K562 (cell line): ENCODE data around the gene GEMIN8. TPM values are rescaled to one million over a fixed set of nuclear protein-coding genes. Genes with fewer than 3 reads are reported as not detected.

Source experiments
- ARHGAP35 ChIP-seq: fragments of 450-650 bp; IDR thresholded peaks from 2 replicates; pipeline ENCODE4 v1.6.1; 2018; ENCODE audit not compliant: partially characterized antibody
- CCNT2 ChIP-seq: IDR thresholded peaks from 2 replicates; pipeline ENCODE4 v1.6.1; 2011; ENCODE audit warnings: borderline replicate concordance, low read depth, mild to moderate bottlenecking, moderate library complexity, mixed read lengths, low read length; ENCODE audit not compliant: insufficient read length; ENCODE audit errors: extremely low read depth
- GATAD2B ChIP-seq: fragments of 450-650 bp; IDR thresholded peaks from 2 replicates; pipeline ENCODE4 v1.6.1; 2017; ENCODE audit warnings: mild to moderate bottlenecking, borderline replicate concordance
- JUN ChIP-seq, 2 experiments: sonication (generic) in 1 of 2; formaldehyde crosslinking in 1 of 2; IDR thresholded peaks; 2 replicates each; pipeline versions ENCODE4 v1.6.1 to v1.8.0; 2012 to 2022; ENCODE audit warnings: borderline replicate concordance in 2 of 2, mild to moderate bottlenecking in 2 of 2, improper control_type of control experiment in 1 of 2, low read depth in 1 of 2, low read length in 1 of 2, missing genetic modification reagents in 1 of 2
- MTA2 ChIP-seq: fragments of 450-650 bp; IDR thresholded peaks from 2 replicates; pipeline ENCODE4 v1.6.1; 2016; ENCODE audit warnings: low read depth
- POLR2H ChIP-seq: IDR thresholded peaks from 2 replicates; pipeline ENCODE4 v1.6.1; 2016; ENCODE audit warnings: missing genetic modification characterization, low read depth, mild to moderate bottlenecking, control low read depth, missing compliant biosample characterization, moderate library complexity
- SMARCB1 ChIP-seq: IDR thresholded peaks from 2 replicates; pipeline ENCODE4 v1.6.1; 2011; ENCODE audit warnings: improper control_type of control experiment, low read depth; ENCODE audit not compliant: insufficient read length
- ZFP36 ChIP-seq: fragments of 150-350 bp; IDR thresholded peaks from 2 replicates; pipeline ENCODE4 v1.6.1; 2018; ENCODE audit warnings: low read length, low read depth; ENCODE audit not compliant: partially characterized antibody
- ZNF436 ChIP-seq: fragments of 250-450, 450-650 bp; sonication (Bioruptor Pico); formaldehyde crosslinking; IDR thresholded peaks from 2 replicates; pipeline ENCODE4 v1.7.0; 2020; ENCODE audit warnings: mild to moderate bottlenecking
- polyA plus RNA-seq, 8 experiments: library from polyadenylated mRNA; depleted of rRNA in 4 of 8; stranded (reverse) in 5 of 8; unstranded in 3 of 8; fragments of >200 nt; fragmentation: Nextera tagmentation in 2 of 8; fragmentation: Illumina TruSeq in 1 of 8; extraction: Ambion mirVana in 2 of 8; extraction: Trizol in 1 of 8; gene quantifications; 2 replicates each; pipeline versions ENCODE4 v1.2.1 to v1.2.3, GENCODE V29; 2011 to 2014; ENCODE audit warnings: inconsistent platforms in 1 of 8, missing spikeins in 1 of 8
- total RNA-seq, 7 experiments: library from RNA; depleted of rRNA in 6 of 7; stranded (reverse); fragments of >200 nt in 6 of 7; fragmentation: Illumina TruSeq in 2 of 7; extraction: Trizol in 2 of 7; gene quantifications; 2 replicates each; pipeline versions ENCODE4 v1.2.1 to v1.2.3, GENCODE V29; 2011 to 2021; ENCODE audit warnings: low replicate concordance in 1 of 7
- TF ChIP-seq, protein P1 (sequence below): fragments of 450-650 bp; IDR thresholded peaks from 2 replicates; pipeline ENCODE4 v1.6.1; 2016; ENCODE audit warnings: low read depth
- TF ChIP-seq, protein P2 (sequence below): fragments of 250-450 bp; sonication (Bioruptor Pico); IDR thresholded peaks from 2 replicates; pipeline ENCODE4 v1.4.0; 2020; ENCODE audit warnings: mild to moderate bottlenecking, moderate library complexity
- TF ChIP-seq, protein P3 (sequence below): fragments of 450-650 bp; IDR thresholded peaks from 2 replicates; pipeline ENCODE4 v1.6.1; 2014; ENCODE audit warnings: low read depth, mild to moderate bottlenecking, moderate library complexity, borderline replicate concordance
- TF ChIP-seq, protein P4 (sequence below): fragments of 450-650 bp; IDR thresholded peaks from one replicate; pipeline ENCODE4 v1.6.1; 2018; ENCODE audit warnings: mild to moderate bottlenecking, moderate library complexity; ENCODE audit not compliant: partially characterized antibody

GEMIN8 gene
- total and polyA plus RNA-seq, 9 of the 15 experiments (the other 6 are each of a cell fraction or from before 2014, with no cell fraction given): 10.9 to 29.1 (median 16.9) TPM

DNA sequence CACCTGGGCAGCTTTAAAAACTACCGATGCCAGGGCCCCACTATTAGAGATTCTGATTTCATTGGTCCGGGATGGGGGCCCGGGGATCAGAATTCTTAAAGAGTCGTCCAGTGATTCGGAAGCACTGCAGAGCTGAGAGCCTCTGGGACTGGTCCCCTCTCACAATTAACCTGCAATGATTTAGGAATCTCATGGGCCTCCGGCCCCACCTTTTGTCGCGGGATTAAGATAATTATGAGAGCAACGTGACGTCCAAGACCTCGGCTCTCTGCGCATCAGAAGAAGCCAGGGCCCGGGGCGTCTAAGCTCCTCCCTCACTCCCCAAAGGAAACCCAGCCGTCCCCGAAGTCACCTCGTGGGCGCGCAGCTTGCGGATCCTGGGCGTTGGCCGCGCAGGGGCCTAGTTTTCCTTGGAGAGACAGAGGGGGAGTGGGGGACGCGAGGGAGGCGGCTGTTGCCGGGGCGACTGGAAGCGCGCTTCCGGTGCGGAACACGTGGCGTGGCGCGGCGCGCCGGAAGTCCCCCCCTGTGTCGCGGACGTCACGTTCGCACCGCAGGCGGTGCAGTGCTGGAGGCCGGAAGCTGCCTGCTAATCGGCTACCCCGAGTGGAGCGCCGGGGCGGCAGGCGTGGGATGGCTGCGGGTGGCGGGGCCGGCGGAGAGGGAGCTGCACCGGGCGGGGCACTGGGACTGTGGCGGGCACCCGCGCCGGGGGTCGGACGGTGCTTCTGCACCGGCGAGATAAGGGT is at the start of gene GEMIN8 (continued):
- TF ChIP-seq, protein P1, sequence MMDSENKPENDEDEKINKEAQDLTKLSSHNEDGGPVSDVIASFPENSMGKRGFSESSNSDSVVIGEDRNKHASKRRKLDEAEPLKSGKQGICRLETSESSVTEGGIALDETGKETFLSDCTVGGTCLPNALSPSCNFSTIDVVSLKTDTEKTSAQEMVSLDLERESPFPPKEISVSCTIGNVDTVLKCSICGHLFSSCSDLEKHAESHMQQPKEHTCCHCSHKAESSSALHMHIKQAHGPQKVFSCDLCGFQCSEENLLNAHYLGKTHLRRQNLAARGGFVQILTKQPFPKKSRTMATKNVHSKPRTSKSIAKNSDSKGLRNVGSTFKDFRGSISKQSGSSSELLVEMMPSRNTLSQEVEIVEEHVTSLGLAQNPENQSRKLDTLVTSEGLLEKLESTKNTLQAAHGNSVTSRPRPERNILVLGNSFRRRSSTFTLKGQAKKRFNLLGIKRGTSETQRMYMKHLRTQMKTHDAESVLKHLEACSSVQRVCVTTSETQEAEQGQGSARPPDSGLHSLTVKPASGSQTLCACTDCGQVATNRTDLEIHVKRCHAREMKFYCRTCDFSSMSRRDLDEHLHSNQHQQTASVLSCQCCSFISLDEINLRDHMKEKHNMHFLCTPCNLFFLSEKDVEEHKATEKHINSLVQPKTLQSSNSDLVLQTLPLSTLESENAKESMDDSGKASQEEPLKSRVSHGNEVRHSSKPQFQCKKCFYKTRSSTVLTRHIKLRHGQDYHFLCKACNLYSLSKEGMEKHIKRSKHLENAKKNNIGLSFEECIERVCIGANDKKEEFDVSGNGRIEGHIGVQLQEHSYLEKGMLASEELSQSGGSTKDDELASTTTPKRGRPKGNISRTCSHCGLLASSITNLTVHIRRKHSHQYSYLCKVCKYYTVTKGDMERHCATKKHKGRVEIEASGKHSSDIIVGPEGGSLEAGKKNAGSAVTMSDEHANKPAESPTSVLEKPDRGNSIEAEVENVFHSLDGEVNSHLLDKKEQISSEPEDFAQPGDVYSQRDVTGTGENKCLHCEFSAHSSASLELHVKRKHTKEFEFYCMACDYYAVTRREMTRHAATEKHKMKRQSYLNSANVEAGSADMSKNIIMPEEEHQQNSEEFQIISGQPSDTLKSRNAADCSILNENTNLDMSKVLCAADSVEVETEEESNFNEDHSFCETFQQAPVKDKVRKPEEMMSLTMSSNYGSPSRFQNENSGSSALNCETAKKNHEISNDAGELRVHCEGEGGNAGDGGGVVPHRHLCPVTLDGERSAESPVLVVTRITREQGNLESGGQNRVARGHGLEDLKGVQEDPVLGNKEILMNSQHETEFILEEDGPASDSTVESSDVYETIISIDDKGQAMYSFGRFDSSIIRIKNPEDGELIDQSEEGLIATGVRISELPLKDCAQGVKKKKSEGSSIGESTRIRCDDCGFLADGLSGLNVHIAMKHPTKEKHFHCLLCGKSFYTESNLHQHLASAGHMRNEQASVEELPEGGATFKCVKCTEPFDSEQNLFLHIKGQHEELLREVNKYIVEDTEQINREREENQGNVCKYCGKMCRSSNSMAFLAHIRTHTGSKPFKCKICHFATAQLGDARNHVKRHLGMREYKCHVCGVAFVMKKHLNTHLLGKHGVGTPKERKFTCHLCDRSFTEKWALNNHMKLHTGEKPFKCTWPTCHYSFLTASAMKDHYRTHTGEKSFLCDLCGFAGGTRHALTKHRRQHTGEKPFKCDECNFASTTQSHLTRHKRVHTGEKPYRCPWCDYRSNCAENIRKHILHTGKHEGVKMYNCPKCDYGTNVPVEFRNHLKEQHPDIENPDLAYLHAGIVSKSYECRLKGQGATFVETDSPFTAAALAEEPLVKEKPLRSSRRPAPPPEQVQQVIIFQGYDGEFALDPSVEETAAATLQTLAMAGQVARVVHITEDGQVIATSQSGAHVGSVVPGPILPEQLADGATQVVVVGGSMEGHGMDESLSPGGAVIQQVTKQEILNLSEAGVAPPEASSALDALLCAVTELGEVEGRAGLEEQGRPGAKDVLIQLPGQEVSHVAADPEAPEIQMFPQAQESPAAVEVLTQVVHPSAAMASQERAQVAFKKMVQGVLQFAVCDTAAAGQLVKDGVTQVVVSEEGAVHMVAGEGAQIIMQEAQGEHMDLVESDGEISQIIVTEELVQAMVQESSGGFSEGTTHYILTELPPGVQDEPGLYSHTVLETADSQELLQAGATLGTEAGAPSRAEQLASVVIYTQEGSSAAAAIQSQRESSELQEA: no peak
- TF ChIP-seq MTA2 (no peak), ZNF436 (CRISPR knock-in tag) (no peak), JUN (IDR thresholded peaks at IDR 0.05; ENCODE audit: borderline replicate concordance, low read depth, low read length) (peak; percentile 49; the same call in 1 of the 2 replicates), JUN (CRISPR knock-in tag; IDR thresholded peaks at IDR 0.05; ENCODE audit: borderline replicate concordance) (no peak), ZFP36 (no peak), ARHGAP35 (no peak), GATAD2B (peak; percentile 74; the same call in 1 of the 2 replicates), POLR2H (tag) (peak; percentile 17; the same call in 1 of the 2 replicates), SMARCB1 (no peak), CCNT2 (peak; percentile 95)
- TF ChIP-seq, protein P2, sequence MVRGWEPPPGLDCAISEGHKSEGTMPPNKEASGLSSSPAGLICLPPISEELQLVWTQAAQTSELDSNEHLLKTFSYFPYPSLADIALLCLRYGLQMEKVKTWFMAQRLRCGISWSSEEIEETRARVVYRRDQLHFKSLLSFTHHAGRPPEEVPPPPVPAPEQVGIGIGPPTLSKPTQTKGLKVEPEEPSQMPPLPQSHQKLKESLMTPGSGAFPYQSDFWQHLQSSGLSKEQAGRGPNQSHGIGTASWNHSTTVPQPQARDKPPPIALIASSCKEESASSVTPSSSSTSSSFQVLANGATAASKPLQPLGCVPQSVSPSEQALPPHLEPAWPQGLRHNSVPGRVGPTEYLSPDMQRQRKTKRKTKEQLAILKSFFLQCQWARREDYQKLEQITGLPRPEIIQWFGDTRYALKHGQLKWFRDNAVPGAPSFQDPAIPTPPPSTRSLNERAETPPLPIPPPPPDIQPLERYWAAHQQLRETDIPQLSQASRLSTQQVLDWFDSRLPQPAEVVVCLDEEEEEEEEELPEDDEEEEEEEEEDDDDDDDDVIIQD: no peak
- TF ChIP-seq, protein P3, sequence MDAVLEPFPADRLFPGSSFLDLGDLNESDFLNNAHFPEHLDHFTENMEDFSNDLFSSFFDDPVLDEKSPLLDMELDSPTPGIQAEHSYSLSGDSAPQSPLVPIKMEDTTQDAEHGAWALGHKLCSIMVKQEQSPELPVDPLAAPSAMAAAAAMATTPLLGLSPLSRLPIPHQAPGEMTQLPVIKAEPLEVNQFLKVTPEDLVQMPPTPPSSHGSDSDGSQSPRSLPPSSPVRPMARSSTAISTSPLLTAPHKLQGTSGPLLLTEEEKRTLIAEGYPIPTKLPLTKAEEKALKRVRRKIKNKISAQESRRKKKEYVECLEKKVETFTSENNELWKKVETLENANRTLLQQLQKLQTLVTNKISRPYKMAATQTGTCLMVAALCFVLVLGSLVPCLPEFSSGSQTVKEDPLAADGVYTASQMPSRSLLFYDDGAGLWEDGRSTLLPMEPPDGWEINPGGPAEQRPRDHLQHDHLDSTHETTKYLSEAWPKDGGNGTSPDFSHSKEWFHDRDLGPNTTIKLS: peak; percentile 96
- TF ChIP-seq, protein P4, sequence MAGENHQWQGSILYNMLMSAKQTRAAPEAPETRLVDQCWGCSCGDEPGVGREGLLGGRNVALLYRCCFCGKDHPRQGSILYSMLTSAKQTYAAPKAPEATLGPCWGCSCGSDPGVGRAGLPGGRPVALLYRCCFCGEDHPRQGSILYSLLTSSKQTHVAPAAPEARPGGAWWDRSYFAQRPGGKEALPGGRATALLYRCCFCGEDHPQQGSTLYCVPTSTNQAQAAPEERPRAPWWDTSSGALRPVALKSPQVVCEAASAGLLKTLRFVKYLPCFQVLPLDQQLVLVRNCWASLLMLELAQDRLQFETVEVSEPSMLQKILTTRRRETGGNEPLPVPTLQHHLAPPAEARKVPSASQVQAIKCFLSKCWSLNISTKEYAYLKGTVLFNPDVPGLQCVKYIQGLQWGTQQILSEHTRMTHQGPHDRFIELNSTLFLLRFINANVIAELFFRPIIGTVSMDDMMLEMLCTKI: no peak
